Measurements from ENCODE around the gene RIC1. TPM values are rescaled to one million over a fixed set of nuclear protein-coding genes. Genes with fewer than 3 reads are reported as not detected.
"Not testable (repeated sequence)": the region's sequence is repeated elsewhere in the genome, so short reads cannot be mapped to it uniquely, and the experiment has no call there.

The RIC1 gene
- polyA plus RNA-seq, 1 of the 3 experiments (the other 2 are of a cell fraction) = 21.9 TPM

DNA sequence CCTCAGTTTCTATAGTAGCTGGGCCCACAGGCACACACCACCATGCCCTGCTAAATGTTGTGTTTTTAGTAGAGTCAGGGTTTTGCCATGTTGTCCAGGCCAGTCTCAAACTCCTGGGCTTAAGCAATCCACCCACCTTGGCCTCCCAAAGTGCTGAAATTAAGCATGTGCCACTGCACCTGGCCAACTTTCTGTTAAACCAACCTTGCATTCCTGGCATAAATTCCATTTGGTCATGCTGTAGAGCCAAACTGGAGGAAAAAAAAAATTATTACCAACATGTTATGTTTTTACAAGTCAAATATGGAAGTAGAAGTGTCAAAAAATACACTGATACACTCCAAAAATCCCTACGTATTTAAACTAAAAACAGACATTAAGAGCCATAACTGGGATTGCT is 149.9 kb downstream of the RIC1 start:
- peaks cover 10% of the 10 kb centered on the region for H3F3A ChIP-seq (replicated peaks; ENCODE audit: insufficient read depth)
- no peak overlapping the region for H3K27ac ChIP-seq (ENCODE audit: low read depth in 2 of 2, low read length in 1 of 2)
- no peak overlapping the region for H3K9ac ChIP-seq
- no peaks in the 10 kb centered on the region for H3K27me3 ChIP-seq (ENCODE audit: insufficient read depth)
- TF ChIP-seq YY1 (IDR thresholded peaks at IDR 0.05; ENCODE audit: low read depth) (no peak), REST (IDR thresholded peaks at IDR 0.05; ENCODE audit: low read depth, low read length) (no peak), RXRA (IDR thresholded peaks at IDR 0.05; ENCODE audit: borderline replicate concordance, low read depth) (no peak), FOSL2 (IDR thresholded peaks at IDR 0.05; ENCODE audit: borderline replicate concordance, low read depth) (no peak), EP300 (IDR thresholded peaks at IDR 0.05; ENCODE audit: borderline replicate concordance in 1 of 2, low read depth in 1 of 2, low read length in 1 of 2) (no peak), EZH2phosphoT487 (IDR thresholded peaks at IDR 0.05; ENCODE audit: borderline replicate concordance, low read depth) (no peak), ELF1 (IDR thresholded peaks at IDR 0.05) (no peak), GATA2 (CRISPR knock-in tag; IDR thresholded peaks at IDR 0.05) (no peak), RFX5 (IDR thresholded peaks at IDR 0.05; ENCODE audit: low read length) (no peak), GABPA (IDR thresholded peaks at IDR 0.05; ENCODE audit: low read depth) (no peak), MXI1 (IDR thresholded peaks at IDR 0.05; ENCODE audit: low read depth, low read length) (no peak), MAX (IDR thresholded peaks at IDR 0.05; ENCODE audit: low read depth) (no peak), TAF1 (IDR thresholded peaks at IDR 0.05; ENCODE audit: borderline replicate concordance, low read depth, low read length) (no peak), CTCF (IDR thresholded peaks at IDR 0.05) (no peak), RAD21 (IDR thresholded peaks at IDR 0.05; ENCODE audit: low read length) (no peak)
- TF ChIP-seq, protein P1, sequence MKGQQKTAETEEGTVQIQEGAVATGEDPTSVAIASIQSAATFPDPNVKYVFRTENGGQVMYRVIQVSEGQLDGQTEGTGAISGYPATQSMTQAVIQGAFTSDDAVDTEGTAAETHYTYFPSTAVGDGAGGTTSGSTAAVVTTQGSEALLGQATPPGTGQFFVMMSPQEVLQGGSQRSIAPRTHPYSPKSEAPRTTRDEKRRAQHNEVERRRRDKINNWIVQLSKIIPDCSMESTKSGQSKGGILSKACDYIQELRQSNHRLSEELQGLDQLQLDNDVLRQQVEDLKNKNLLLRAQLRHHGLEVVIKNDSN (IDR thresholded peaks at IDR 0.05; ENCODE audit: borderline replicate concordance, low read depth) = no peak
- TF ChIP-seq, protein P2, sequence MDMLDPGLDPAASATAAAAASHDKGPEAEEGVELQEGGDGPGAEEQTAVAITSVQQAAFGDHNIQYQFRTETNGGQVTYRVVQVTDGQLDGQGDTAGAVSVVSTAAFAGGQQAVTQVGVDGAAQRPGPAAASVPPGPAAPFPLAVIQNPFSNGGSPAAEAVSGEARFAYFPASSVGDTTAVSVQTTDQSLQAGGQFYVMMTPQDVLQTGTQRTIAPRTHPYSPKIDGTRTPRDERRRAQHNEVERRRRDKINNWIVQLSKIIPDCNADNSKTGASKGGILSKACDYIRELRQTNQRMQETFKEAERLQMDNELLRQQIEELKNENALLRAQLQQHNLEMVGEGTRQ (IDR thresholded peaks at IDR 0.05; ENCODE audit: borderline replicate concordance, low read depth, low read length) = no peak
- no peaks in the 10 kb centered on the region for H4K20me1 ChIP-seq (ENCODE audit: insufficient read depth)
- no peaks in the 10 kb centered on the region for H3K79me2 ChIP-seq (ENCODE audit: insufficient read depth)
- no peak overlapping the region for H3K4me3 ChIP-seq (ENCODE audit: low read depth in 2 of 2, low read length in 1 of 2)
- H3K9me2 ChIP-seq = no peaks in the 10 kb centered on the region
- peaks cover 18% of the 10 kb centered on the region for H3K9me3 ChIP-seq
- ChIA-PET POLR2A (no interaction called here), CTCF (interaction anchor here (0.7 kb wide), 1 partner anchor 53 kb away, joined by 3 read pairs; no protein-coding TSS in a partner anchor)
- WGBS (ENCODE audit: low lambda C conversion rate) = 100% methylated on average over 1 of the region's 1 CpG
- no peak overlapping the region for H2AFZ ChIP-seq (ENCODE audit: low read depth)
- H3K4me2 ChIP-seq = no peak overlapping the region
- H3K36me3 ChIP-seq (replicated peaks in 1 of 2; ENCODE audit: control insufficient read depth in 1 of 2, insufficient read depth in 2 of 2, low read length in 1 of 2) = peaks cover 57 to 79% of the 10 kb centered on the region in 2 experiments
- H3K4me1 ChIP-seq (ENCODE audit: control insufficient read depth in 1 of 2, insufficient read depth in 2 of 2, low read depth in 1 of 2, low read length in 1 of 2) = peaks cover 0 to 3% of the 10 kb centered on the region in 2 experiments; a peak in 1 of 4 replicates
- DNase-seq = no peak

- H3K4me1 ChIP-seq (ENCODE audit: control insufficient read depth in 1 of 2, insufficient read depth in 2 of 2, low read depth in 1 of 2, low read length in 1 of 2); H3K4me3 ChIP-seq (ENCODE audit: low read depth in 2 of 2, low read length in 1 of 2); POLR2A ChIA-PET; H2AFZ ChIP-seq (ENCODE audit: low read depth); H3K79me2 ChIP-seq (ENCODE audit: insufficient read depth); H3K27me3 ChIP-seq (ENCODE audit: insufficient read depth); H3K4me2 ChIP-seq; H3K9ac ChIP-seq; H3K27ac ChIP-seq (ENCODE audit: low read depth in 2 of 2, low read length in 1 of 2); H3K9me2 ChIP-seq; H3F3A ChIP-seq (replicated peaks; ENCODE audit: insufficient read depth); DNase-seq; H4K20me1 ChIP-seq (ENCODE audit: insufficient read depth); CTCF ChIA-PET: not testable (repeated sequence)
- Histone ChIP-seq H3K9me3 (peaks cover 18% of the 10 kb centered on the region), H3K36me3 (replicated peaks in 1 of 2; ENCODE audit: control insufficient read depth in 1 of 2, insufficient read depth in 2 of 2, low read length in 1 of 2) (peaks cover 50 to 71% of the 10 kb centered on the region in 2 experiments)
- WGBS (ENCODE audit: low lambda C conversion rate) = 95% methylated on average over 3 of the region's 4 CpGs
These were observed 150.9 kb downstream of the RIC1 start for GRCh38 chr9:5779705-5780218.

Measured in SK-N-SH (cell line).